ENCODE measurements around the gene FAM174B. TPM values are rescaled to one million over a fixed set of nuclear protein-coding genes. Genes with fewer than 3 reads are reported as not detected.
"Not testable (repeated sequence)": the region's sequence is repeated elsewhere in the genome, so short reads cannot be mapped to it uniquely, and the experiment has no call there.

The FAM174B gene
- total and polyA plus RNA-seq, 3 donors from 2014 or later = 15.7 to 18.7 (median 18.6) TPM

- Histone ChIP-seq H3K36me3 (ENCODE audit: low read depth, missing control alignments) (no peaks in the 10 kb centered on the region), H3K27me3 (no peaks in the 10 kb centered on the region), H3K4me1 (no peaks in the 10 kb centered on the region), H3K4me3 (no peak overlapping the region), H3K9me3 (no peaks in the 10 kb centered on the region), H3K27ac (no peak overlapping the region)
- TF ChIP-seq POLR2A (IDR thresholded peaks at IDR 0.05) = no peak
- no peak for TF ChIP-seq CTCF (IDR thresholded peaks at IDR 0.05)
- intact Hi-C loops (cut with DNase I; ENCODE audit: low total_unique reads) = no loop called here
- 90 to 94% methylated on average over 12 to 20 of the region's 20 CpGs for WGBS, 2 donors
- no peak for DNase-seq
Measured at GRCh38 chr15:92608866-92609700, 46.5 kb downstream of the FAM174B start.

GRCh38 chr15:92606836-92607150 is 48.8 kb downstream of the FAM174B start:
- H3K36me3 ChIP-seq (ENCODE audit: low read depth, missing control alignments); intact Hi-C loops (cut with DNase I; ENCODE audit: low total_unique reads); H3K27me3 ChIP-seq; DNase-seq; H3K4me3 ChIP-seq; H3K9me3 ChIP-seq; H3K27ac ChIP-seq; H3K4me1 ChIP-seq: not testable (repeated sequence)
- 95% methylated on average over 4 of the region's 15 CpGs; no CpG with 5 or more reads in 1 of the 2 donors for WGBS, 2 donors

- no peaks in the 10 kb centered on the region for H3K36me3 ChIP-seq (ENCODE audit: low read depth, missing control alignments)
- no peak overlapping the region for H3K27ac ChIP-seq
- no peaks in the 10 kb centered on the region for H3K4me1 ChIP-seq
- TF ChIP-seq CTCF (IDR thresholded peaks at IDR 0.05) (no peak), POLR2A (IDR thresholded peaks at IDR 0.05) (no peak)
- H3K4me3 ChIP-seq = no peak overlapping the region
- no peaks in the 10 kb centered on the region for H3K9me3 ChIP-seq
- WGBS, 2 donors = 91 to 96% methylated on average over 9 of the region's 9 CpGs
- no peaks in the 10 kb centered on the region for H3K27me3 ChIP-seq
- intact Hi-C loops (cut with DNase I; ENCODE audit: low total_unique reads) = no loop called here
- no peak for DNase-seq
Measured at GRCh38 chr15:92606126-92606835, 49.3 kb downstream of the FAM174B start.

GRCh38 chr15:92605225-92605944 is 50.2 kb downstream of the FAM174B start:
- no peak overlapping the region for H3K4me3 ChIP-seq
- H3K9me3 ChIP-seq = no peaks in the 10 kb centered on the region
- no peak for DNase-seq
- H3K27me3 ChIP-seq = no peaks in the 10 kb centered on the region
- no peaks in the 10 kb centered on the region for H3K36me3 ChIP-seq (ENCODE audit: low read depth, missing control alignments)
- intact Hi-C loops (cut with DNase I; ENCODE audit: low total_unique reads) = no loop called here
- TF ChIP-seq POLR2A (IDR thresholded peaks at IDR 0.05) (no peak), CTCF (IDR thresholded peaks at IDR 0.05) (no peak)
- no peak overlapping the region for H3K27ac ChIP-seq
- no peaks in the 10 kb centered on the region for H3K4me1 ChIP-seq
- 80 to 89% methylated on average over 14 of the region's 14 CpGs for WGBS, 2 donors

Data from testis (tissue), 3 donors.